H7 (cell line): ENCODE measurements around the gene CTCF. TPM values are rescaled to one million over a fixed set of nuclear protein-coding genes. Genes with fewer than 3 reads are reported as not detected.

Source experiments
- DNase-seq: peaks from one replicate; pipeline ENCODE4 v3.0.0; 2012
- H3K27me3 ChIP-seq: 2 replicates; pipeline ENCODE4 v1.6.0; 2011; ENCODE audit warnings: mild to moderate bottlenecking, low read length; ENCODE audit not compliant: control insufficient read depth, insufficient read depth
- H3K36me3 ChIP-seq: replicated peaks from 2 replicates; pipeline ENCODE4 v1.5.1; 2011; ENCODE audit warnings: low read length; ENCODE audit not compliant: control insufficient read depth, insufficient read depth
- H3K4me3 ChIP-seq: 2 replicates; pipeline ENCODE4 v1.5.1; 2011; ENCODE audit warnings: low read depth, mild to moderate bottlenecking, control low read depth, low read length, moderate library complexity; ENCODE audit not compliant: insufficient read depth
- total RNA-seq: library from RNA; depleted of rRNA; stranded (reverse); fragments of >200 nt; shearing (Covaris generic); gene quantifications from 2 replicates; pipeline ENCODE4 v1.2.3, GENCODE V29; 2014

The CTCF gene
- total RNA-seq, 1 experiment from 2014 or later, result 35.7 TPM

DNA sequence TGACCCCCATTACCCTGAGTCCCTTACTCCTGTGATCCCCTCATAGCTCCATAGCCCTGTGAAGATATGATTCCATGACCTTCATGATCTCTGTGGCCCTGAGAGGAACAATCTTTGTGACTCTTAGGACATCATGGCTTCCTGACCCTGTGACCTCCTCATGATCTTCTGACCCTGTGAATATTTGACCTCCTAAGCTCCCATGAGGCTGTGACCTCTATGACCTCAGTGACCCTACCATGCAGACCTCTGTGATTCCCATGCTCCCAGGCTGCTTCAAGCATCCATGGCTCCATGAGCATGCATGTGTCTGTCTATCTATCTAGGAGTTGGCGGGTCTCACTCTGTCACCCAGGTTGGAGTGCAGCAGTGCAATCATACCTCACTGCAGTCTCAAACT, 21.6 kb upstream of the CTCF start:
- no peak overlapping the region for H3K4me3 ChIP-seq
- DNase-seq, result no peak
- H3K27me3 ChIP-seq, result peaks cover 42% of the 10 kb centered on the region
- H3K36me3 ChIP-seq, result peaks cover 10% of the 10 kb centered on the region

DNA sequence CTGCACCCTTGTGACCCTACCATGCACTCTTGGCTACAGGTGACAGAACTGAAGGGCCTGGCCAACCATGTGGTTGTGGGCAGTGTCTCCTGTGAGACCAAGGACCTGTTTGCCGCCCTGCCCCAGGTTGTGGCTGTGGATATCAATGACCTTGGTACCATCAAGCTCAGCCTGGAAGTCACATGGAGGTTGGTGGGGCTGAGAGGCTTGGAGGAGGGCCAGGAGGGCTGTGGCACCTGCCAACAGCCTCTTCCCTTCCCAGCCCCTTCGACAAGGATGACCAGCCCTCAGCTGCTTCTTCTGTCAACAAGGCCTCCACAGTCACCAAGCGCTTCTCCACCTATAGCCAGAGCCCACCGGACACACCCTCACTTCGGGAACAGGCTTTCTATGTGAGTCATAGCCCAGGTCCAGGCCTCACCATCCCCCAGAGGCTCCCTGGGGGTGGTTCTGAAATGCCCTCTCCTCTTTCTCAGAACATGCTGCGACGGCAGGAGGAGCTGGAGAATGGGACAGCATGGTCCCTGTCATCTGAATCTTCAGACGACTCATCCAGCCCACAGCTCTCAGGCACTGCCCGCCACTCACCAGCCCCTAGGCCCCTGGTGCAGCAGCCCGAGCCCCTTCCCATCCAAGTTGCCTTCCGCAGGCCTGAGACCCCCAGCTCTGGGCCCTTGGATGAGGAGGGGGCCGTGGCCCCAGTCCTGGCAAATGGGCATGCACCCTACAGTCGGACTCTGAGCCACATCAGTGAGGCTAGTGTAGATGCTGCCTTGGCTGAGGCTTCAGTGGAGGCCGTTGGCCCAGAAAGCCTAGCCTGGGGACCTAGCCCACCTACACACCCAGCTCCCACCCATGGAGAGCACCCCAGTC, 20.7 kb upstream of the CTCF start:
- Histone ChIP-seq H3K36me3 (peaks cover 10% of the 10 kb centered on the region), H3K4me3 (no peak overlapping the region), H3K27me3 (peaks cover 35% of the 10 kb centered on the region)
- DNase-seq, result peak; percentile 47

DNA sequence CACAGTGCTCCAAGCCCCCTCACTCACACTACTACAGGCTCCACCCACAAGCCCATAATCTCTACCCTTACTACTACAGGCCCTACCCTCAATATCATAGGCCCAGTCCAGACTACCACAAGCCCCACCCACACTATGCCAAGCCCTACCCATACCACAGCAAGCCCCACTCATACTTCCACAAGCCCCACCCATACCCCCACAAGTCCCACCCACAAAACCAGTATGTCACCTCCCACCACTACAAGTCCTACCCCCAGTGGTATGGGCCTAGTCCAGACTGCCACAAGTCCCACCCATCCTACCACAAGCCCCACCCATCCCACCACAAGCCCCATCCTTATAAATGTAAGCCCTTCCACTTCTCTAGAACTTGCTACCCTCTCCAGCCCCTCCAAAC, 19.9 kb upstream of the CTCF start:
- DNase-seq, result peak; percentile 90

DNA sequence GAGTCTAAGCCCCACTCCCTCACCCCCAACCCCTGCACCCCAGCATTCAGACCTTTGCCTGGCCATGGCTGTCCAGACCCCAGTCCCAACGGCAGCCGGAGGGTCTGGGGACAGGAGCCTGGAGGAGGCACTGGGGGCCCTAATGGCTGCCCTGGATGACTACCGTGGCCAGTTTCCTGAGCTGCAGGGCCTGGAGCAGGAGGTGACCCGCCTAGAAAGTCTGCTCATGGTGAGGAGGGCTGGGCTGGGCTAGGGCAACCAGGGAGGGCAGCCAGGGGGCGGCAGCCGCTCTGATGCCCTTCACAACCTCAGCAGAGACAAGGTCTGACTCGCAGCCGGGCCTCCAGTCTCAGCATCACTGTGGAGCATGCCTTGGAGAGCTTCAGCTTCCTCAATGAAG, 19.3 kb upstream of the CTCF start:
- H3K36me3 ChIP-seq, result peaks cover 10% of the 10 kb centered on the region

More for the DNA sequence above, 19.9 kb upstream of the CTCF start:
- peaks cover 28% of the 10 kb centered on the region for H3K27me3 ChIP-seq
- H3K36me3 ChIP-seq, result peaks cover 10% of the 10 kb centered on the region
- H3K4me3 ChIP-seq, result no peak overlapping the region

DNA sequence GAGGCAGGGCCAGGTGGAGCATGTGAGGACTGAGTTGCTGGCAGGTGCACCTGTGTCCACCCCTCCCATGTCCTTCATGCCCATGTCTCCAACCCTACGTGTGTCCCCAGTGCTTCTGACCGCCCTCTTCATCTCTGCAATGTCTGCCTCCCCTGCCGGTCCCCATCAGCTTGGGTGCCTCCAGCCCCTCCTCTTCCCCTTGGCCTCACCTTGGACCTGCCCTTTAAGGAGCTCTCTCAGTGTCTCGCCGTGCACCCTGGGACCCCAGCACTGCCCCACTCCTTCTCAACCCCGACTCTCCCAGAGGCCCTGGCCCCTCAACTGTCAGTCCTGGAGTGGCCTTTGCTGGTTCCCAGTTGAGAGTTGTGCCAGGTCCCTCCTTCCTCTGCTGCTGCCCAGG, 18.7 kb upstream of the CTCF start:
- no peak overlapping the region for H3K4me3 ChIP-seq
- peaks cover 10% of the 10 kb centered on the region for H3K36me3 ChIP-seq
- peak; percentile 43 for DNase-seq

More for the DNA sequence above, 19.3 kb upstream of the CTCF start:
- H3K27me3 ChIP-seq, result peaks cover 23% of the 10 kb centered on the region
- DNase-seq, result peak; percentile 56
- H3K4me3 ChIP-seq, result no peak overlapping the region

DNA sequence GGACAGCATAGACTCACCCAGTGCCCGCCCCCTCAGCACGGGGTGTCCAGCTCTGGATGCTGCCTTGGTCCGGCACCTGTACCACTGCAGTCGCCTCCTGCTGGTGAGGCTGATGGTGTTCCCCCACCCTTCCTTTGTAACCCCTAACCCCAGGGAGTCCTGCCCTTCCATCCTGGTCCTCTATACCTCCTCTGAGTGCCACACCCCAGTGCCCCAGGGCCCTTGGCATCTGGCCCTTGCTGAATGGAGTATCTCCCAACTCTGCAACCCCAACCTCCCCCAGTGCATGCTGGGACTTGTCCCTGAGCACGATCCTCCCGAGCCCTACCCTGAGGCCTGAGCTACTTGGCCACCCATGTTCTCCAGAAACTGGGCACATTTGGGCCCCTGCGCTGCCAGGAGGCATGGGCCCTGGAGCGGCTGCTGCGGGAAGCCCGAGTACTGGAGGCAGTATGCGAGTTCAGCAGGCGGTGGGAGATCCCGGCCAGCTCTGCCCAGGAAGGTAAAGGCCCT, 17.9 kb upstream of the CTCF start:
- peak; percentile 70 for DNase-seq
- Histone ChIP-seq H3K4me3 (no peak overlapping the region), H3K36me3 (peaks cover 10% of the 10 kb centered on the region), H3K27me3 (peaks cover 9% of the 10 kb centered on the region)

More for the DNA sequence above, 18.7 kb upstream of the CTCF start:
- peaks cover 17% of the 10 kb centered on the region for H3K27me3 ChIP-seq

DNA sequence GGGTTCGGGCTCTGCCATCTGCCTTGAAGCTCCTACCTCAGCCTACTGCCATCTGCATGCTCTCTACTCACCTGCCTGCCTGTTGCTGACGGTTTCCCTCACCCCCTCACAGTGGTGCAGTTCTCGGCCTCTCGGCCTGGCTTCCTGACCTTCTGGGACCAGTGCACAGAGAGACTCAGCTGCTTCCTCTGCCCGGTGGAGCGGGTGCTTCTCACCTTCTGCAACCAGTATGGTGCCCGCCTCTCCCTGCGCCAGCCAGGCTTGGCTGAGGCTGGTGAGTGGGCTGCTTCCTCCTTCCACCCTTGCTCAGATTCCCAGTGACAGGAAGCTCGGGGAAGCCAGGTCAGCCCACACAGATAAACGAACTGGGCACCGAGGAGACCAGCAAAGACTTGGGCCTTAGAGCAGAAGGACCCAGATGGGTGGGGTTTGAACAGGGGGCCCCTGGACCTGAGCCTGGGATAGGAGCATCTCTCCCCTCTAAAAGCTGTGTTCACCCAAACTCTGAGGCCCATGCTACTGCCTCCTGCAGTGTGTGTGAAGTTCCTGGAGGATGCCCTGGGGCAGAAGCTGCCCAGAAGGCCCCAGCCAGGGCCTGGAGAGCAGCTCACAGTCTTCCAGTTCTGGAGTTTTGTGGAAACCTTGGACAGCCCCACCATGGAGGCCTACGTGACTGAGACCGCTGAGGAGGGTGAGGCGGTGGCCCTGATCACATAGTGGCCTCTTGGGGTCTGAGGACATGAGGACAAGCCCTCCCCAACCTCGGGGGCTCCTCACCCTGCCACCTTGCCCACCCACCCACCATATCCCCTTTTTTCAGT, 17.3 kb upstream of the CTCF start:
- Histone ChIP-seq H3K36me3 (peaks cover 10% of the 10 kb centered on the region), H3K4me3 (no peak overlapping the region), H3K27me3 (peaks cover 3% of the 10 kb centered on the region; the same call in 1 of the 2 replicates)
- DNase-seq, result peak; percentile 30

DNA sequence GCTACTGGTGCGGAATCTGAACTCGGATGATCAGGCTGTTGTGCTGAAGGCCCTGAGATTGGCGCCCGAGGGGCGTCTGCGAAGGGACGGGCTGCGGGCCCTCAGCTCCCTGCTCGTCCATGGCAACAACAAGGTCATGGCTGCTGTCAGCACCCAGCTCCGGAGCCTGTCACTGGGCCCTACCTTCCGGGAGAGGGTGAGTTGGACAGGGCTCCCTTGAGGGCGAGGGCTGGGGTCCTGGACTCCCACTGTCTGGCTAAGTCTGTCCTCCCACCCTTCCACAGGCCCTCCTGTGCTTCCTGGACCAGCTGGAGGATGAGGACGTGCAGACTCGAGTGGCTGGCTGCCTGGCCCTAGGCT, 16.7 kb upstream of the CTCF start:
- Histone ChIP-seq H3K36me3 (peaks cover 7% of the 10 kb centered on the region), H3K27me3 (no peaks in the 10 kb centered on the region; the same call in 1 of the 2 replicates), H3K4me3 (no peak overlapping the region)
- no peak for DNase-seq

DNA sequence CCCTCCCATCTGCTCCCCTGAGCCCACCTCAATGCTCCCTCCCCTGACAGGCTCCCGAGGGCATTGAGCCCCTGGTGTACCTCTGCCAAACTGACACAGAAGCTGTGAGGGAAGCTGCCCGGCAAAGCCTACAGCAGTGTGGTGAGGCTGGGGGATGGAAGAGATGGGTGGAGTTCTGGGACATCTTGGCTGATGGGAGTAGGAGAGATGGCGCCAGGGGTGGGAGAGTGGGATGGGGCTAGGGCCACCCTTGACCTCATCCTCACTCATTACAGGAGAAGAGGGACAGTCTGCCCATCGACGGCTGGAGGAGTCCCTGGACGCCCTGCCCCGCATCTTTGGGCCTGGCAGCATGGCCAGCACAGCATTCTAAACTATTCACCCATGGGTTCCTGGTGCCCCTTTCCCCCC, 16.2 kb upstream of the CTCF start:
- H3K27me3 ChIP-seq, result no peaks in the 10 kb centered on the region; the same call in 1 of the 2 replicates
- H3K4me3 ChIP-seq, result no peak overlapping the region
- H3K36me3 ChIP-seq, result peaks cover 4% of the 10 kb centered on the region
- DNase-seq, result peak; percentile 47

DNA sequence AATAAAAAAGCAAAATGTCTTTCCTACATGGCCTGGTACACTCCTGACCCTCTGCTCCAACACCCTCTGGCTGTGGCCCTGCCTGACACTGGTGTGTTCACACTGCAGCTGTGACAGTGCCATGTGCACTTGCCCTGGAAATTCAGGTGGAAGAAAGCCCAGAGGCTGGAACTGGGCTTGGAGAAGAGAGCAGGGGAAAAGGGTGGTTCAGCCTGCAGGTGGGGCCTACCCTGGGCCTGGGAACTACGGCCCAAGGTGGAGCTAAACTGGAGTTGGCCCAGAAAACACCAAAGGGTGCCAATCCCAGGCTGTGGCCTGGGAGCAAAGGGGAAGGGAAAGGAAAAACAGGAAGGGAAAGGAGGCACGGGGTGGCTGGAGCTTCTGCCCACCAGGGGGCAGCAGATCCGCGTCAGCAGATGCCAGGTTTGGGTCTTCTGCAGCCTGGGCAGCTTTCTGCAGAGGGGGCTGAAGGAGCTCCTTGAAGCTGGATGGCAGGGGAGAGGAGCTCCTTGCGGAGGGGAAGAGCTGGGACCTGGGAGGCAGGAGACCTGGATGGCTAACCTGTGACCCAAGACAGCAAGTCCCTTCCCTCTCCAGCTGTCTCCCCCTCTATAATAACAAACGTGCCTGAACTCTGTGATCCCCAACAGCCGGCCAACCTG, 15.4 kb upstream of the CTCF start:
- DNase-seq, result peak; percentile 95
- Histone ChIP-seq H3K4me3 (no peak overlapping the region), H3K27me3 (no peaks in the 10 kb centered on the region), H3K36me3 (peaks cover 2% of the 10 kb centered on the region)

DNA sequence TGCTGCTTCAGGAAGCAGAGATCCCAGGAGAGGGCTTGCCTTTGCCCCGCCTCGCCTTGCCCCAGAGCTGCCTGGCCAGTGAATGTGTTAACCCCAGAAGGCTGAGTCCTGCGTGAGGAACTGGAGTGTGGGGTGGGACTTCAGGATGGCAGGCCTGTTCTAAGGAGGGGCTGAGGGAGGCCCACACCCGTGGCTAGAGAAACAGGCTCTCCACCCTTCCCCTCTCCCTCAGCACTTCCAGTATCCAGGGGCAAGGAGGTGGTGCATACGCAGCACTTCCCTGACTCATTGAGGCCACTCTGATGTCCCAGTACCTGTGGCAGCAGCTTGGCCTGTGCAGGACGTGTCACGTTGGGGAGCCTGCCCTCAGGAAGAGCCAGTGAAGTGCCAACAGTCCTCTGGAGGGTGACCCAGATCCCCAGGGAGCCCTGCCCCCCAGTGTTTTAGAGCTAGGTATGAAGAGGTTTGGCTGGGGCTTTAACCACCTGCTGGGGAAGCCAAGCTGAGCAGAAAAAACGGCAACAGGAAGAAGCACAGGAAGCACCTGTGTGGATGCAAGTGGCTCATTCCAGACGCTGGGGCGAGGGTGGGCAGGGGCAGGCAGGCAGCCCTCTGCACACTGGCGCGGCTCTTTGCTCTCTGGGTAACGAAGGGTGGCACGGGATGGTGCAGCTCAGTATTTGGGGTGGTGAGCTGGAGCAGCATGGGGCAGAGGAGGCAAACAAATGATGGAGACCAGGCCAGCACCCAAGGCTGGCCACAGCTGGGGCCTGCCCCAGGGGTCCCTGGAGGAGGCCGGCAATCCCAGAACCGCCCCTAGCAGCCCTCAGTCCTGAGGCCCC, 14.7 kb upstream of the CTCF start:
- H3K4me3 ChIP-seq, result no peak overlapping the region
- DNase-seq, result peak; percentile 55
- H3K27me3 ChIP-seq, result no peaks in the 10 kb centered on the region
- H3K36me3 ChIP-seq, result no peaks in the 10 kb centered on the region

DNA sequence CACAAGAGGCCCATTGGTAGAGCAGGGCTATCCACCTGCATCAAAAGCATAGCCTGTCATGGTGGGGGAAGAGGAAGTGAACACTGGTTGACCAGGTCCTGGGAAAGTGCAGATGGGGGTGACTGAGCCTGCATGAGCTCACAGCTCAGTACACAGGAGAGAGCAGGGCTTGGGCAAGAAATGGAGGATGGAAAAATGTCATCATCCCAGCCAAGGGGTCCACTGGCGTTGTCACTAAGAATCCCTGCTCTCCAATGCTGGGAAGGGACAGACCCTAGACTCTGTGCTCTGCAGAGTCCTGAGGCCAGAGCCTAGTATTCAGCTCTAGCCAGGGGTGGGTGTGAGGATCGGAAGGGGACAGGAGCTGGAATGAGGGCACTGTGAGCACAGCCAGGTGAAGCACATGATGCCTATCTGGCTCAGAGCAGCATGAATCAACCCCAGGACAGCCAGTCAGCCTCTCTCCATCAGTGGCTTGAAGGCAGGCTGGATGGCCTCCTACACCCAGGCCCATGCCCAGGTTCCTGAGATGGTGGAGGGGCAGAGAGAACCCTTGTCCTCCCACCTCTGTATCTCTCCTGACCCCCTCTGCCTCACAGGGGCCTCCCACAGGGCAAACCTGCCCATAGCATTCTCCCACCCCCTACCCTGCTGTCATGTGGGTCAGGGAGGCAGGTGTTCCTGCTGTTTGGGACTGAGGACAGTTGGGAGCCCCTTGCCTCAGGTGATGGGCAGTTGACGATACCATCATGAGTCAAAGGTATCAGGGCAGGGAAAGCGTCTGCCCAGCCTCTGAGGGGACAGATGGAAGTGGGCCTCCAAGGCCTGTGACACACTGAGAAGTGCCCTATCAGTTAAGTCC, 13.8 kb upstream of the CTCF start:
- H3K27me3 ChIP-seq, result no peaks in the 10 kb centered on the region
- DNase-seq, result peak; percentile 35
- H3K36me3 ChIP-seq, result no peaks in the 10 kb centered on the region
- no peak overlapping the region for H3K4me3 ChIP-seq

DNA sequence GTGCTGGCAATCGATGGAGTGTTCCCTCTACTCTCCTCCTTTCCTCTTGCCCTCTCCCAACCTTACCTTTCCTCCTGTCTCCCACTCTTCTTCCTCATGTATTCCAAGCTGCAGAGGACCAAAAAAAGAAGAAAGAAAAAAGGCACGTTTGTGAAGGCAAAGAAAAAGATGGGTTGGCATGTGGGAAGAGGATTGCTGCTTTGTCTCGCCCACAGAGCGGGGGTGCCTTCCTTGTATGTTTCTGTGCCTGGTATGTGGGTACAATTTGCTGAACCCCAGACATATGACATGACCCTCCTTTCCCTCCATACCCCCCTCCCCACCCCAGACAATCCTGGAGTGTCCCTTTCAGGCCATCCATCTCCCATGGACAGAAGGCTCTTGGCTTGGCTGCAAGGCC, 13.1 kb upstream of the CTCF start:
- H3K4me3 ChIP-seq, result no peak overlapping the region
- no peak for DNase-seq
- H3K27me3 ChIP-seq, result no peaks in the 10 kb centered on the region
- no peaks in the 10 kb centered on the region for H3K36me3 ChIP-seq
